ENCODE results near the gene KDR. TPM values are rescaled to one million over a fixed set of nuclear protein-coding genes. Genes with fewer than 3 reads are reported as not detected.

Gene KDR
- total RNA-seq, 6 donors from 2014 or later, result 22.0 to 53.1 (median 35.7) TPM

GRCh38 chr4:55096045-55096444, 29.4 kb downstream of the KDR start:
- no peak for ATAC-seq (ENCODE audit: low FRiP score in 2 of 2)
- Histone ChIP-seq H3K9me3 (no peaks in the 10 kb centered on the region), H3K27ac (no peak overlapping the region), H3K27me3 (no peaks in the 10 kb centered on the region), H3K4me3 (no peak overlapping the region), H3K4me1 (peaks cover 6 to 32% (median 10%) of the 10 kb centered on the region in 4 donors), H3K36me3 (peaks cover 0 to 59% (median 1%) of the 10 kb centered on the region in 4 donors)
- DNase-seq, result no peak
- TF ChIP-seq, protein P1, sequence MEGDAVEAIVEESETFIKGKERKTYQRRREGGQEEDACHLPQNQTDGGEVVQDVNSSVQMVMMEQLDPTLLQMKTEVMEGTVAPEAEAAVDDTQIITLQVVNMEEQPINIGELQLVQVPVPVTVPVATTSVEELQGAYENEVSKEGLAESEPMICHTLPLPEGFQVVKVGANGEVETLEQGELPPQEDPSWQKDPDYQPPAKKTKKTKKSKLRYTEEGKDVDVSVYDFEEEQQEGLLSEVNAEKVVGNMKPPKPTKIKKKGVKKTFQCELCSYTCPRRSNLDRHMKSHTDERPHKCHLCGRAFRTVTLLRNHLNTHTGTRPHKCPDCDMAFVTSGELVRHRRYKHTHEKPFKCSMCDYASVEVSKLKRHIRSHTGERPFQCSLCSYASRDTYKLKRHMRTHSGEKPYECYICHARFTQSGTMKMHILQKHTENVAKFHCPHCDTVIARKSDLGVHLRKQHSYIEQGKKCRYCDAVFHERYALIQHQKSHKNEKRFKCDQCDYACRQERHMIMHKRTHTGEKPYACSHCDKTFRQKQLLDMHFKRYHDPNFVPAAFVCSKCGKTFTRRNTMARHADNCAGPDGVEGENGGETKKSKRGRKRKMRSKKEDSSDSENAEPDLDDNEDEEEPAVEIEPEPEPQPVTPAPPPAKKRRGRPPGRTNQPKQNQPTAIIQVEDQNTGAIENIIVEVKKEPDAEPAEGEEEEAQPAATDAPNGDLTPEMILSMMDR (IDR thresholded peaks at IDR 0.05), result no peak
- no peak for TF ChIP-seq POLR2A (IDR thresholded peaks at IDR 0.05)
- no peak for TF ChIP-seq POLR2AphosphoS5 (IDR thresholded peaks at IDR 0.05)
- TF ChIP-seq EP300 (IDR thresholded peaks at IDR 0.05), result no peak
- WGBS, 2 donors, result 85 to 86% methylated on average over 3 of the region's 3 CpGs

DNA sequence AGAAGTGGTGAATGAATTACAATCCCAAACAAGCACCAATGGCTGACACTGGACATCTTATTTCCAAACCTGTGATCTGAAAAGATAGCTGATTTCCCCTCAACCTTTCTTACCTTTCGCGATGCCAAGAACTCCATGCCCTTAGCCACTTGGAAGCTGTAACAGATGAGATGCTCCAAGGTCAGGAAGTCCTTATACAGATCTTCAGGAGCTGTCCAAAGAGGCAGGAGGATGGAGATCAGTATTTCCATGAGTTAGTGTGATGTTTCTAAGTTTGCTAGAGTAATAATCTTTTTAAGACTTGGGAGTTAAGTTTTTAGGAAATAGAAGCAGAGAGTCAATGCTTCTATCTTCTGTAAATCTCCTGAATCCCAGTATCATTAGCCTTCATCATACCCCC, 32.9 kb downstream of the KDR start:
- Histone ChIP-seq H3K36me3 (peaks cover 0 to 58% (median 2%) of the 10 kb centered on the region in 4 donors), H3K4me1 (peaks cover 12 to 34% (median 13%) of the 10 kb centered on the region in 4 donors), H3K9me3 (no peaks in the 10 kb centered on the region), H3K27me3 (no peaks in the 10 kb centered on the region), H3K27ac (peak overlapping the region in 1 of 4 donors; percentile 69), H3K4me3 (no peak overlapping the region)
- 92 to 100% methylated on average over 2 of the region's 2 CpGs for WGBS, 2 donors
- ATAC-seq (ENCODE audit: low FRiP score in 2 of 2) (no peak), DNase-seq (no peak)
- TF ChIP-seq EP300 (IDR thresholded peaks at IDR 0.05) (no peak), POLR2AphosphoS5 (IDR thresholded peaks at IDR 0.05) (no peak), POLR2A (IDR thresholded peaks at IDR 0.05) (no peak)
- TF ChIP-seq, protein P1 (IDR thresholded peaks at IDR 0.05), result no peak

- no peak overlapping the region for H3K4me3 ChIP-seq
- no peaks in the 10 kb centered on the region for H3K27me3 ChIP-seq
- WGBS, 2 donors, result 94 to 99% methylated on average over 6 of the region's 6 CpGs
- DNase-seq (no peak), ATAC-seq (ENCODE audit: low FRiP score in 2 of 2) (no peak)
- peaks cover 0 to 51% (median 2%) of the 10 kb centered on the region in 4 donors for H3K36me3 ChIP-seq
- H3K4me1 ChIP-seq, result peaks cover 12 to 40% (median 18%) of the 10 kb centered on the region in 4 donors
- TF ChIP-seq POLR2A (IDR thresholded peaks at IDR 0.05) (no peak), EP300 (IDR thresholded peaks at IDR 0.05) (no peak)
- H3K9me3 ChIP-seq, result no peaks in the 10 kb centered on the region
- H3K27ac ChIP-seq, result no peak overlapping the region
Measured at GRCh38 chr4:55089916-55090315, 35.5 kb downstream of the KDR start.

GRCh38 chr4:55087913-55088260, 37.5 kb downstream of the KDR start:
- Histone ChIP-seq H3K36me3 (peaks cover 0 to 47% (median 2%) of the 10 kb centered on the region in 4 donors), H3K27ac (peak overlapping the region in 1 of 4 donors; percentile 35), H3K9me3 (no peaks in the 10 kb centered on the region), H3K4me1 (peaks cover 7 to 27% (median 11%) of the 10 kb centered on the region in 4 donors), H3K4me3 (no peak overlapping the region), H3K27me3 (no peaks in the 10 kb centered on the region)
- TF ChIP-seq POLR2A (IDR thresholded peaks at IDR 0.05) (no peak), POLR2AphosphoS5 (IDR thresholded peaks at IDR 0.05) (no peak), EP300 (IDR thresholded peaks at IDR 0.05) (no peak)
- TF ChIP-seq, protein P1 (IDR thresholded peaks at IDR 0.05), result no peak
- ATAC-seq (ENCODE audit: low FRiP score in 2 of 2) (no peak), DNase-seq (no peak)
- WGBS, 2 donors, result 45 to 53% methylated on average over 1 of the region's 1 CpG

DNA sequence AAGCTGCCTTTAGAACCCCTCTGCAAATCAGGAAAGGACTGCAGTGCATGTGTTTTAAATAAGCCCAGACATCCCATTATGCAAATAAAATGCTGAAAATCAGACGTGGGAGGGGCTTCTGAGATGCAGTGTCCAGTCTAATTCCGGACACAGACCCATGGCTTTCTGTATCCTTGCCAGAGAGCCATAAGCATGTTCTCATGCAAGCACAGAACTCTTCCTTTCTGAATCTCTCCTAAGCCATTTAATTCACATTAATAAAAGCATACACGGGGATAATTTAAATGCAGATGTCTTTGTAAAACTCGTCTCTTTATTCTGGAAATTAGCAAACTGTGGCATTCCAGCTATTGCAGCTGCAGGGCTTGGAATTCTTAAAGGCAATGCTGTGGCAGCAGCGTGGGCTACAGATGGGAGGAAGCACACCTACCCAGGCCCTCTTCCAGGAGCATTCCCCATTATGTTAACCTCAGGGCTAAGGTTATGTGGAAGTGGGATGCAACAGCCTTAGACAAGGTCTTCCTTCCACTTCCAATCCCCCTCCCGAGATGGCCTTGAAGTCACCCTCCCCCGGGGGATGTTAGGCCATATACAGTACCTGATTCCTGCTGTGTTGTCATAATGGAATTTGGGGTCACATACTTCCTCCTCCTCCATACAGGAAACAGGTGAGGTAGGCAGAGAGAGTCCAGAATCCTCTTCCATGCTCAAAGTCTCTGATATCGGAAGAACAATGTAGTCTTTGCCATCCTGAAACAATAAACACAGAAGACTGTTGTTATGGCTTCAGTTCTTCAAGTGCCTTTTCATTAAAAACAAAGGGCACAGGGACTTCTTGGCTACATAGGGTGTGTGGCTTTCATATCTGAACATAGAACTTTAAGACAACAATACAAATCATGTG, 38.1 kb downstream of the KDR start:
- no peak overlapping the region for H3K4me3 ChIP-seq
- TF ChIP-seq POLR2AphosphoS5 (IDR thresholded peaks at IDR 0.05) (no peak), EP300 (IDR thresholded peaks at IDR 0.05) (no peak), POLR2A (IDR thresholded peaks at IDR 0.05) (no peak)
- TF ChIP-seq, protein P1 (IDR thresholded peaks at IDR 0.05), result no peak
- ATAC-seq (ENCODE audit: low FRiP score in 2 of 2), result peak in 1 of 2 donors; percentile 10
- H3K4me1 ChIP-seq, result peaks cover 1 to 21% (median 11%) of the 10 kb centered on the region in 4 donors
- H3K9me3 ChIP-seq, result no peaks in the 10 kb centered on the region
- no peak for DNase-seq
- WGBS, 2 donors, result 59 to 60% methylated on average over 8 of the region's 8 CpGs
- peak overlapping the region in 1 of 4 donors; percentile 35 for H3K27ac ChIP-seq
- no peaks in the 10 kb centered on the region for H3K27me3 ChIP-seq
- peaks cover 0 to 49% (median 2%) of the 10 kb centered on the region in 4 donors for H3K36me3 ChIP-seq
